ENCODE measurements around the gene HOATZ.

Gene HOATZ

DNA sequence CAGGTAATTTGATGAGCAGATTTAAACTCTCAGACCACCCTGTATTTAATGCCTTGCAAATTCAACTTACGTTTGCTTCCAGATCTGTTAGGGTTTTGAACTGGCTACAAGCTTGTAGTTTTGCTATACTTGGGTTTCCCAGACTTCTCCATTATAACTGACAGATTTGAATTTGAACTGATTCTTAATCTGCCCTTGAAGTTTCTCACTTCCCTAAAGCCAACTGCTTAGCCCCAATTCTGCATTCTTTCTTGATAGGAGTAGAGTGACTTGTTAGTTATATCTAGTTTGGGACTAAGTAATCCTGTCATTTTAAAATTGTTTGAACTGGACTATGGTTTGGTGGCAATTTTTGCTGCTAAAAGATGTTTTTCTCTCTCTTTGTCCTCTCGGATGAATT, 35.7 kb downstream of the HOATZ start:
- no peak for DNase-seq

DNA sequence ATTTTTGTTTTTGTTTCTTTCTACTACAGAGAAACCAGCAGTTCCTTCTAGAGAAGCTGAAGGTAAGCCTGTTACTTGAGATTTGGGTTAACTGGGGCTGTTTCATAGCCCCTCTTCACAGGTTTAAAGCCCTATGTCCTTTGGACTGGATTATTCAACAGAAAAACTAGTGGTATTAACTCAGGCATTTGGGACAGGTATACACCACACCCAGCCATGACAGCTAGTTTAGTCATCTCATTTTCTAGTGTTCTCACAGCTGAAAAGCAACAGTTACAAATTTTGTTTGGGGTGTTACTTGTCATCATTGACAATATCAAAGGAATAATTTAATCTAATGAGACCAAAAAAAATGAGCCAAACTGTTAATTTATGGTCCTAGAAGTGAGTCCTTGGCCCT, 40.0 kb downstream of the HOATZ start:
- no peak for DNase-seq

DNA sequence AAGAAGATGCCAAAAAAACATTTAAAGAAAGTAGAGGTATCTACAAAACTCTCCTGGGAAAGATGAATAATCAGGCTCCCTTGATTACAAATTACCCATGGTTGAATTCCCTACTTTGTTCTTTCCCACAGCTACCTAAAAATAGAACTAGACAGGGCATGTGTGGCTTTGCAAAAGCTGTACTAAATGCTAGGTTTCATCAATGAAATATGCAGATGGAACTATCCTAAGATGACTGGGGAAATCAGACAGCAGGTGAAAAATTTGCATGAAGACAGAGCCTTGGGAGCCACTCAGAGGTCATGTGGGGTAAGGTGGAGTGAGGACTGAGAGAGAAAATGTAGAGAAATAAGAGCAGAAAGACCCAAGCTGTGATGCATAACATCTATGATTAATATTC, 40.7 kb downstream of the HOATZ start:
- no peak for DNase-seq

DNA sequence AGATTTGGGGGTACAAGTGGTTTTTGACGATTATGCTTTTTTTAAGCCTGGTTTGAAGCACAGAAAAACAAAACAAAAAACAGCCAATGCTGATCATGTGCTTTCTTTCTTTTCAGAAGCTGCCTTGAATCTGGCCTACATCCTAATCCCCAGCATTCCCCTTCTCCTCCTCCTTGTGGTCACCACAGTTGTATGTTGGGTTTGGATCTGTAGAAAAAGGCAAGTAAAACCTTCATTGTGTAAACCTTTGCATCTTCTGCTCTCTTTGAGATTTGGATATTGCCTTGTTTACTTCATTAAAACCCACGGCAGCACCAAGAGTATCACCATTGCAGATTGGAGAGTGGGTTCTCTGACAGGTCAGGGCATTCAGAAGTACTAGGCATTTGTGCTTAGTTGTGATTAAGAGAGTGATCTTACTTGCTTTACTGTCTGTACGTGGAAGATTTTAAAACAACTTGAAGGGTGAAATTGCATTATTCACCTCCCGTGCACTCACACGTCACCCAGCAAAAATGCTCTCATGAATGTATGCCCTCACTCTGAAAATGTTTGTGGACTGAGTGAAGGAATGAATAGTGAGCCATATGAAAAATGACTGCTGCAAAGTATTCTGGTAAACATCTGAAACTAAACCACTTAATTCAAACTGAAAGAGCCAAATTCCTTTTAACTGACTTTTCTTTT, 43.0 kb downstream of the HOATZ start:
- DNase-seq: no peak

DNA sequence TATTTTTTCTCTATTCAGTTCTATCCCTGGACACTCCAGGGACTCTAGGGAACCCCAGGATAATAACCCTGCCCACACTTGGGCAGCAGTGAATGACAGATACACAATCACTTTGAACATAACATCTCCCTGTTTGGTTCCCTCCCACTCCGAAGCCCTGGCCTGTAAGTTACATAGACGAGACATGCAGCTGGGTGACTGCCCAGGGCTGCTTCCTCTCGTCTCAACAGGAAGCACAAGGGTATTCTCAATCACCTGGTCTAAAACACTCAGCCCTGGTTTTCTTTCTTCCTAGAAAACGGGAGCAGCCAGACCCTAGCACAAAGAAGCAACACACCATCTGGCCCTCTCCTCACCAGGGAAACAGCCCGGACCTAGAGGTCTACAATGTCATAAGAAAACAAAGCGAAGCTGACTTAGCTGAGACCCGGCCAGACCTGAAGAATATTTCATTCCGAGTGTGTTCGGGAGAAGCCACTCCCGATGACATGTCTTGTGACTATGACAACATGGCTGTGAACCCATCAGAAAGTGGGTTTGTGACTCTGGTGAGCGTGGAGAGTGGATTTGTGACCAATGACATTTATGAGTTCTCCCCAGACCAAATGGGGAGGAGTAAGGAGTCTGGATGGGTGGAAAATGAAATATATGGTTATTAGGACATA, 45.4 kb downstream of the HOATZ start:
- DNase-seq: no peak

DNA sequence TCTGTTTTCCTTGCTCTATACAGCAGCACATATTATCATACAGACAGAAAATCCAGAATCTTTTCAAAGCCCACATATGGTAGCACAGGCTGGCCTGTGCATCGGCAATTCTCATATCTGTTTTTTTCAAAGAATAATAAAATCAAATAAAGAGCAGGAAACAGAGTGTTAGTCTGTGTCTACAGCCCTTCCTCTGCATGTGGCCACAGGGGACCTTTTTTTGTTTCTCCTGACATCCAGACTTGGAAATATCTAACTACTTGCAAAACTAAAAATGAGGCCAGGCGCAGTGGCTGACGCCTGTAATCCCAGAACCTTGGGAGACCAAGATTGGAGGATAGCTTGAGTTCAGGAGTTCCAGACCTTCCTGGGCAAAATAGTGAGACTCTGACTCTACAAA, 46.2 kb downstream of the HOATZ start:
- no peak for DNase-seq

DNA sequence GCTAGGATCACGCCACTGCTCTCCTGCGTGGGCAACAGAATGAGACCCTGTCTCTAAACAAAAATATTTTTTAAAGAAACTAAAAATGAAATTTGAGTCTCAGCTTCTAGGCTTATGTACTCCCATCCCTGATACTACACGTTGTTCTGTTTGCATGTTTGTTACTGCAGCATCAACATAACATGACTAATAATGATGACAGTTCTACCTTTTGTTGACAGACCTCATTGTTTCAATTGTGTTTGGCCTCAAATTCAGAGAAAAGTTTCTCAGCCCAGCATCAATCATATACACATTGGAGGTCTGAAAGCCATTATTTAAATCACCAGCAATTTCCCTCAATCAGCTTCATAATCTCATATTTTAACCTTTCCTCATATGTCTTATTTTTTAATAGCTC, 46.7 kb downstream of the HOATZ start:
- DNase-seq: no peak

DNA sequence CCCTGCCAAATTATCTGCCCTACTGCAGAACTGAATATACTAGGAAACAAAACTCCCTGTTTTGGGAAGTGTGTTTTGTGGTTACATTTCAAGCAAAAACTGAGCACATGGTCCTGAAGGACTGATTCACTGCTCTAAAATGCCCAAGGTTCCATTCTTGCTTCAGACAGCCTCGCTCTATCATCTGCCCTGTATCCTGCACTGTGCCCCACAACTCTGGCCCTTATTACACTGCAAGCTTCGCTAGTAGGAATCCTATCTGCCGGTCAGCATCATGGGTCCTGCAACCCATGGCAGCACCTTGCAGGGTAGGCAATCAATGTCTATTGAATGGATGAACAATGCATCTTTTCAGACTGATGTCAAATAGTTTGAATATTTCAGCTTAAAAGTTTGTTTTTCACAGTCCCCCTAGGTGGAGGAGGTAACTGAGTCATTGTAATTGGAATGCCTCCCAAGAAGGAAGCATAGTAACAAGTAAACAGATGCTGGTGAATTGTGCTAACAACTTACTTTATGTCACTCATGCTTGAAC, 47.3 kb downstream of the HOATZ start:
- DNase-seq: no peak

DNA sequence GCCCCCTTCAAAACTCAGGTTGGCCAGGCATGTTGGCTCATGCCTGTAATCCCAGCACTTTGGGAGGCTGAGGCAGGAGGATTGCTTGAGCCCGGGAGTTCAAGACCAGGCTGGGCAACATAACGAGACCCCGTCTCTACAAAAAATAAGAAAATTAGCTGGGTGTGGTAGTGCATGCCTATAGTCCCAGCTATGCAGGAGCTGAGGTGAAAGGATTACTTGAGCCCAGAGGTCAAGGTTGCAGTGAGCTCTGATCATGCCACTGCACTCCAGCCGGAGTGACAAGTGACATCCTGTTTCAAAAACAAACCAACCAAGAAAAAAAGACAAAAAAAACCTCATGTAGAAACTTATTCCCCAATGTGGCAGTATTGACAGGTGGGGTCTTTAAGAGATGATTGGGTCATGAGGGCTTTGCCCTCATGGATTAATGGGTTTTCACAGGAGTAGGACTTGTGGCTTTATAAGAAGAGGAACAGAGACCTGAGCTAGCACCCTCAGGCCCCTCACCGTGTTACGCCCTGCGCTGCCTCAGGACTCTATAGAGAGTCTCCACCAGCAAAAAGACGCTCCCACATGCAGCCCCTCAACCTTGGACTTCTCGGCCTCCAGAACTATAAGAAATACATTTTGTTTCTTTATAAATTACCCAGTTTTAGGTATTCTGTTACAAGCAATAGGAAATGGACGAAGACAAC, 48.3 kb downstream of the HOATZ start:
- DNase-seq: no peak

DNA sequence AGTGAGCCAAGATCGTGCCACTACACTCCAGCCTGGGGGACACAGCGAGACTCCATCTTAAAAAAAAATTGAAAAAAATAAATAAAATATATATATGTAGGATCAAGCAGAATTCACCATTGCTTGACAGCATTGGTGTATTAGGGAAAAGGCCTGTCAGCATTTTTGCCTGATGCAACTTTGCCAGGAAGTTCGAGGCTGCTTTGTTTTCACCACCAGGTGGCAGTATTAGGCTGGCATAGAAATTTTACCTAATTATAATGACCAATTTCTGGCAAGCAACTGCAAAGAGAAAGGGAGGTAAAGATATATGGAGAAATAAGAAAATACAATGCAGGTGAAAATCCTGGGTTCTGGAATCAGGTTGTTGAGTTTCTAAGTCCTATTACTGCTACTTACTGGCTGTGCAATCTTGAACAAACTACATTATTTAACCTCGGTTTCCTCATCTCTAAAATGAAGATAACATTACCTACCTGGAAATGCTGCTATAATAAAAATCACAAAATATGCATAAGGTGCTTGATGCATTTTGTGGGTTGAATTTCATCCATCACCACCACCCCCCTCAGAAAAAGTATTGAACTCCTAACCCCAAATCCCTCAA, 50.6 kb downstream of the HOATZ start:
- peak; percentile 42 for DNase-seq

DNA sequence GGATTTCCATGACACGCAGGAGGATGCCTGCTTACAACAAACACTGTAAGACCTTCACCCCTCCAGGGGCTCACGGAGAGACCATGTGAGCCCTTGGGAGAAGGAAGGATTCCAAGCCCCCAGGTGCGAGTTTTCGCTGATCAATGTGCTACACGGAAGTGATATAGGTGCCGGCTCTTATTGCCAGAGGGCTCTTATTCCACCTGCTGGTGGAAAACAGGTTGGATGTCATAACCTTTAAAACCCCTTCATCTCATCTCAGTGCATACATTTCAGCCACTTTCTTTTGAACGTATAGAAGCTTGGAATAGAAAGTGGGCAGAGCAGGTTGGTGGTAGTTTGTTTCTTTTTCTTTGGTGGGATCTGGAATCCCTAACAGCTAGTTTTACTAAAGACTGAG, 51.7 kb downstream of the HOATZ start:
- no peak for DNase-seq

DNA sequence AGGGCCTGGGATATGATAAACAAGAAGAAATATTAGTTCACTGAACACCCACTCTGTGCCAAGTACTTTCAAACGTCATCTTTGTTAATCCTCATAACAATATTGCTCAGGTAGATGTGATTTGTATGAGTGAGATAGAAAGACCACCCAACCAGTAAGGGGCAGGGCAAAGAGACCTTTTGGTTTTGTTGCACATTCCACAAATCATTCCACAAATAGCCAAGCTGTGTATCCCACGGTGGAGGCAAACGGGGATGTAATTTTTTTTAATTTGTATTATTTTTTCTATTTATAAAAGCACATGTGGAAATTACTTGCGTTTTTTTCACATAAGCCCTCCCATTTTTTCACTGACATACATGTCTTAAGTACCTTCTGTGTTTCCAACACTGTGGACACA, 54.9 kb downstream of the HOATZ start:
- no peak for DNase-seq

DNA sequence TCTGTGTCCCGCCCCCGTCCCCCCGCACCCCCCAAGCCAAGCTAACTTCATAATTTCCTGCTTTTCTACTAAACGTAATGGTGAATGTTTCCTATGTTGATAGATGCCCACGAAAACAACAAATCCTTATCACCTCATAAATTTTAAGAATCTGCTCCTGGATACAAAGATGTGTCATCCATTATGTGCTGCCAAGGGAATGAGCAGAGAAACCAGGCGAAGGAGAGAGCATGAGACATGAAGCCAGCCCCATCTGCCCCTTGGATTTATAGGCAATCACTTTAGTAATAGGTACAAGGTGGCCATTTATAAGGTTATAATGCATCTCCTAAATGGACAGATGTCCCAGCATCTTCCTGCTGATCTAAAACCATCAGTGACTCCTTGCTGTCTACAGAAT, 56.2 kb downstream of the HOATZ start:
- DNase-seq: no peak

DNA sequence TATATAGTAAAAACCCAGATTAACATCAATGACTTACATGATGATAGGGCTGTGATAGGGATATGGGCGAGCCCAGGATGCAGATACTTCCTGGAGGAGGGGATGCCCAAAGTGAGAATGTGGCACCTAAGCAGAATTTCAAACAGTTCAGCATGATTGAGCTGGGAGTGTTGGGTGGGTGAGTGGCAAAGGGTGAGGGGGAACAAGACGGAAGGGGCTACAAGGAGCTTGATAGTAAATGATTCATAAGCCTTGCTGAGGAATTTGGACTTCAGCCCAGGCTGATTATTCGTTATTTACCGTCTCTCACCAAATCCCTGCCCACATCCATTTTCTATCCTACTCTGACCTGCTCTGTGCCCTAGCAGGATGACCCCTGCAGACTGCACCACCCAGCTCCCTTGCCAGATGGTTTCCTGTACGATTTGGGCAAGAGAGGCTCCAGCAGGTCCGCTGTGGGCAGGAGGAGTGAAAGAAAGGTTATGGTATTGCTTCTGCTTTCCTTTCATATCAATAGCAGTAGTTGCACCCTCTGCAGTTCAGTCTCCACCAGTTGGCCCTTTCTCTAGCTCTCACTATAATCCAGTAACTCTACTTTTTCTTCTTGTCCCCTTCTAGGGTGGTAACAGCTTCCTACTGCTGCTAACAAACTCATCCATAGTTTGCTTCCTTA, 57.4 kb downstream of the HOATZ start:
- DNase-seq: no peak

DNA sequence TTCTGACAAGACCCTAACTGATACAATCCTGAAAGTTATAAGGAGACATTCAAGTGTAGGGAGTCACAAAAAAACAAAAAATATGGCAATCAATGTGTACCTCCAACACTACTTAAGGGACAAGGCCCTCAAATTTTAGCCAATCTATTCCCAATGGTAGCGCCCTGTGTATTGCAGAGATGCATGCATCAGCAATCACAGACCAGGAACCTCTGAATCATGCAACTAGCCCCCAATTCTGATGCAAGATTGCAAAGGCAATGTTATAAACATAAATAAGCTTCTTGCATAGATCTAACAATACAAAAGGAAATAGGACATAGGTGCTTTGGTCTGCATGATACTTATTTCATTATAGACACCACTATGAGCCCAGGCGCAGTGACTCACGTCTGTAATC, 58.0 kb downstream of the HOATZ start:
- no peak for DNase-seq

DNA sequence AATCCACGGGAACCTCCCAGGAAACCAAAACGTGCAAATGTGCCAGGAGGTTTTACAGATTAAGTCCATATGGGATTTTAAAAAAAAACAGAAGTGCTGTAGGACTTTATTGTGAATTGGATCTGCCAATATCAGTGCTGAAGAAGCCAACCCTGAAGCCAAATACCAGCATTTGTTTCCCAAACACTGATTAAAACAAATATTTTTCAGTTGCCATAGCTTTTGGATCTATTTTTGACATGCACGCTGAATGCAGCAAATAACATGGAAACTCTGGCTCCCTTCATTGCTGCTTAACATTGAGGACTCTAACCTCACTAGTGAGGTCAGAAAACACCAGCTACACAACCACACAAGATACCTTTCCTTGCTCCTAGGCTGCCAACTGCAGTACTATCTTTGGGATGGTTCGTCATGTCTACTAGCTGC, 59.3 kb downstream of the HOATZ start:
- DNase-seq: no peak

DNA sequence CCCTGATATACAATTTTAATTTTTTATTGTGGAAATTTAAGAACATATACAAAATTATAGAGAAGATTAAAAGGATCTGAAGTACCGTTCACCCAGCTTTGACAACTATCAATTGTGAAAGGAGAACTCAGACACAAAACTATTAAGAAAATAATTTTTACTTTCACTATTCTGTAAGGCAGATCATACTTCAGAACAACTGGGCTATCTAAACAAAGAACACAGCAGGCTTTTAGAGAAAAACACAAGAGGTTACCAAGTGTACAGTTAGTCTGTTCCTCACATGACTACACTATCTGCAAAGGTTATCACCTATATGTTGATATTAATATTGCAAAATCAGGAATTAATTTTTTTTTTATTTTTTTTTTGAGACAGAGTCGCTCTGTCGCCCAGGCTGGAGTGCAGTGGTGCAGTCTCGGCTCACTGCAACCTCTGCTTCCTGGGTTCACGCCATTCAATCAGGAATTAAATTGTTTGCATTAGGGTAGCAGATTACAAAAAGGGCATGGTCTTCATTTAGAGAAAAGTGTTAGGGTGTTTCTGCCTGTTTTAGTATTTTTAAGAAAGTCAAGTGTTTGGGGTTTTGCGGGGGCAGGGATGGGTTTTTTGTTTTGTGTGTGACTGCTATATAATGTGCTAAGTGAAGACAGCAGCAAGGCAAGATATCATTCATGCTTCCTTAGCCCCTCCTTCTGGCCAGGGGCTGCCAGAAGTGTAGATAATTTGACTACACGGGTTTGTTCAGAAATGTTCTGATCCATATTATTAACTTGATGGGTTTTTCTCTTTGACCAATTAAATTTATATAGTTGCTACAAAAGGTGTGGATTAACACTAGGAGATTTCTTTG, 60.0 kb downstream of the HOATZ start:
- no peak for DNase-seq

DNA sequence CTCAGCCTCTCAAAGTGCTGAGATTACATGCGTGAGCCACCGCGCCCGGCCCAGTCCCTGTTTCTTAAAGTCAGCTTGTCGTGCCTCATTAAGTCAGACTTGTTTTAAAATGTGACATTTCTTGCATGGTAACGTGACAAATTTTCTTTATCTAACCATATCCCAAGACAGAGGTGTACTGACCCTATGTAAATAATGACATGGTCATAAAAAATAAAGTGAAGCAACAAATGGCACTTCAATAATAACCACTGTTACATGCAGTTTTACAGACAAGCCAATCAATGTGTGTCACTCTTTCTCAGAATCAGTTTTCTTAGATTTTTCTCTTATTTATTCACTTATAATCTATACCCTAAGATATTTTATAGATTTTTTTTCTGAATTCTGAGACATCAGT, 61.2 kb downstream of the HOATZ start:
- DNase-seq: no peak

DNA sequence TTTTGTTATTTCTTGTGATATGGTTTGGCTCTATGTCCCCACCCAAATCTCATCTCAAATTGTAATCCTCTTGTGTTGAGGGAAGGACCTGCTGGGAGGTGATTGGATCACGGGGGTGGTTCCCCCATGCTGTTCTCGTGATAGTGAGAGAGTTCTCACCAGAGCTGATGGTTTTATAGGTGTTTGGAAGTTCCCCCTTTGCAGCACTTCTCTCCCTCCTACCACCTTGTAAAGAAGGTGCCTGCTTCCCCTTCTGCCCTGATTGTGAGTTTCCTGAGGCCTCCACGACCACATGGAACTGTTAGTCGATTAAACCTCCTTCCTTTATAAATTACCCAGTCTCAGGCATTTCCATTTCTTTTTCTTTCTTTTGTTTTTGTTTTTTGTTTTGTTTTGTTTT, 63.2 kb downstream of the HOATZ start:
- no peak for DNase-seq

DNA sequence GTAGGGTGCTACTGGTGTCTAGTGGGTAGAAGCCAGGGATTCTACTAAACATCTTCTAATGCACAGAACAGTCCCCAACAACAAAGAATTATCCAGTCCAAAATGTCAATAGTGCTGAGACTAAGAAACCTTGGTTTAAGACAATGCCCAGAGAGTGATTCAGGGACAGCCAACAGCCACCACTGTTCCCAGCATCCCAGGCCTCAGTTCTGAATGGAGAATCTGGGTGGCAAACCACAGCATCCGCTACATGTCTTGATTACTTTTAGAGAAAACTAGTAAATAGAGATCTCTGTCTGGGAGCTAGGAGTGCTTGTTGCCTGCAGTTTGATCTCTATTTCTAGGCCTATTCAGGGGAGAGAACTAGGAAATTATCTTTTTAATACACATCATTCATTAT, 66.8 kb downstream of the HOATZ start:
- no peak for DNase-seq

DNA sequence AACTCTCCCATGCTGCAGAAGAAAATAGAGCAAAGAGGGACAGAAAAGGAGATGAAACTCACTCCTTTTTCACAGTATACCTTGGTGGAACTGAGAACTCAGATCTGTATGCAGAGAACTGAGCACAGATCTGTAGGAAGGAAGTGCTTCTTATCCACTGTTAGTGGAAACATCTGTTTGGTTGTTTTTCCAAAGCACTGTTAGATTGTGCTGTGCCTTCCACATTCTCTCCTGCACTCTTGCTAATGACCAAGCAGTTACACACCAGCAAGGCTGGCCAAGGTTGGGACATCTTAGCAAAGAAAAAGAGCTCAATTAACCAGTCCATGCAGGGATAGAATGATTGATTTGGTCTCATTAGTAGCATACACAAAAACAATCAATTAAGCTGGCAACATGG, 67.6 kb downstream of the HOATZ start:
- no peak for DNase-seq

DNA sequence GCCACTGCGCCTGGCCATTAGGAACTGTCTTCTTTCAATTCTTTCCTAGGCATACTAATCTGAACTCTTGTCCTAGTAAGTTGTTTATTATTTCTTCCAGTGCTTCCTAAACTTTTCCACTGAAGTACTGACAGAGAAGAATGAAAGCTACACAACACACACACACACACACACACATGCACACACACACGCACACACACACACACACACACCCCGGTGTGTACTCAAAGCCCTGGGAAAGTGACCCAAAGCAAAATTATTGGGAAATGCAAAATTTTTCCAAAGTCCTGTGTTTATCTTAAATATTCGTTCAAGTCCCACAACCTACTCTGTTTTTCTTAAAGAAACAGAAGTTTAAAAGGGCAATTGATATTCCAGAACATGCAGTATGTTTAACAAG, 68.3 kb downstream of the HOATZ start:
- DNase-seq: no peak

All from NCI-H748 treated with DMSO at 0.1 percent for 48 hours (cell line).